BJ (cell line): ENCODE results near the gene MYL11. TPM values are rescaled to one million over a fixed set of nuclear protein-coding genes. Genes with fewer than 3 reads are reported as not detected.
"Not testable (repeated sequence)": the region's sequence is repeated elsewhere in the genome, so short reads cannot be mapped to it uniquely, and the experiment has no call there.

Experiments used
- CTCF ChIA-PET: fragments of 350-600 bp; formaldehyde crosslinking; extraction: SDS; loops from one replicate; lab custom pipeline; 2021; ENCODE audit warnings: antibody characterized with exemption, inconsistent platforms; lab: Yijun Ruan, JAX
- POLR2A ChIA-PET: fragments of 300-600 bp; sonication (Branson Sonifier 250); formaldehyde crosslinking; extraction: SDS; loops from one replicate; lab custom pipeline; 2021; ENCODE audit warnings: antibody characterized with exemption; lab: Charles Lee
- DNase-seq: peaks from one replicate; pipeline ENCODE4 v3.0.0-alpha.2; 2011; ENCODE audit warnings: low read depth
- H3K27me3 ChIP-seq: 2 replicates; pipeline ENCODE4 v1.6.0; 2011; ENCODE audit warnings: low read length; ENCODE audit not compliant: control insufficient read depth, insufficient read depth
- H3K36me3 ChIP-seq: 2 replicates; pipeline ENCODE4 v1.5.1; 2011; ENCODE audit warnings: low read length; ENCODE audit not compliant: control insufficient read depth, insufficient read depth
- H3K4me3 ChIP-seq: 2 replicates; pipeline ENCODE4 v1.5.1; 2011; ENCODE audit warnings: low read depth, mild to moderate bottlenecking, control low read depth, low read length
- CTCF ChIP-seq: IDR thresholded peaks from 2 replicates; pipeline ENCODE4 v1.5.1; 2011; ENCODE audit warnings: low read depth, mild to moderate bottlenecking, control low read depth, inconsistent platforms, low read length, moderate library complexity; ENCODE audit not compliant: insufficient read depth
- polyA plus RNA-seq: library from polyadenylated mRNA; depleted of rRNA; stranded (reverse); fragments of >200 nt; gene quantifications from 2 replicates; pipeline ENCODE4 v1.2.3, GENCODE V29; 2011

Gene MYL11
- polyA plus RNA-seq, 1 experiment = 0.69 TPM

- no peak for TF ChIP-seq CTCF
- H3K4me3 ChIP-seq = no peak overlapping the region
- H3K36me3 ChIP-seq = no peaks in the 10 kb centered on the region
- no peaks in the 10 kb centered on the region for H3K27me3 ChIP-seq
- CTCF ChIA-PET = interaction anchor here (1.8 kb wide), 1 partner anchor 67 kb away, joined by 6 read pairs; no protein-coding TSS in a partner anchor
- POLR2A ChIA-PET = no interaction called here
- DNase-seq = no peak
Observed at GRCh38 chr16:30342751-30343490, 31.7 kb upstream of the MYL11 start.

- POLR2A ChIA-PET, DNase-seq, H3K4me3 ChIP-seq, H3K36me3 ChIP-seq, H3K27me3 ChIP-seq: not testable (repeated sequence)
- CTCF ChIA-PET = interaction anchor here (1.8 kb wide), 1 partner anchor 66 kb away, joined by 6 read pairs; no protein-coding TSS in a partner anchor
Observed at GRCh38 chr16:30343491-30343820, 31.1 kb upstream of the MYL11 start.

- Histone ChIP-seq H3K27me3 (no peaks in the 10 kb centered on the region), H3K4me3 (no peak overlapping the region), H3K36me3 (0 out of 2 replicates have a peak, but pooled peaks cover 1% of the 10 kb centered on the region)
- POLR2A ChIA-PET = no interaction called here
- no peak for DNase-seq
- CTCF ChIA-PET = interaction anchor here (0.7 kb wide), 1 partner anchor 10 kb away, joined by 4 read pairs; no protein-coding TSS in a partner anchor
- no peak for TF ChIP-seq CTCF
Observed at GRCh38 chr16:30346286-30346685, 28.3 kb upstream of the MYL11 start.

- no peak for TF ChIP-seq CTCF
- ChIA-PET POLR2A (no interaction called here), CTCF (no interaction called here)
- H3K27me3 ChIP-seq = no peaks in the 10 kb centered on the region
- DNase-seq = no peak
- H3K4me3 ChIP-seq = no peak overlapping the region
- H3K36me3 ChIP-seq = peaks cover 3% of the 10 kb centered on the region; the same call in 1 of the 2 replicates
Observed at GRCh38 chr16:30348113-30348512, 26.5 kb upstream of the MYL11 start.

GRCh38 chr16:30348929-30349328 lies 25.7 kb upstream of the MYL11 start:
- peaks cover 6% of the 10 kb centered on the region; the same call in 1 of the 2 replicates for H3K36me3 ChIP-seq
- H3K27me3 ChIP-seq = no peaks in the 10 kb centered on the region
- H3K4me3 ChIP-seq = no peak overlapping the region
- no peak for DNase-seq
- no peak for TF ChIP-seq CTCF
- CTCF ChIA-PET = no interaction called here
- POLR2A ChIA-PET = no interaction called here

- H3K27me3 ChIP-seq = no peaks in the 10 kb centered on the region
- POLR2A ChIA-PET = no interaction called here
- peaks cover 6% of the 10 kb centered on the region; the same call in 1 of the 2 replicates for H3K36me3 ChIP-seq
- no peak for TF ChIP-seq CTCF
- H3K4me3 ChIP-seq = no peak overlapping the region
- no peak for DNase-seq
- CTCF ChIA-PET = no interaction called here
Observed at GRCh38 chr16:30349675-30350074, 24.9 kb upstream of the MYL11 start.
